ENCODE results near the gene CFLAR.

DNA sequence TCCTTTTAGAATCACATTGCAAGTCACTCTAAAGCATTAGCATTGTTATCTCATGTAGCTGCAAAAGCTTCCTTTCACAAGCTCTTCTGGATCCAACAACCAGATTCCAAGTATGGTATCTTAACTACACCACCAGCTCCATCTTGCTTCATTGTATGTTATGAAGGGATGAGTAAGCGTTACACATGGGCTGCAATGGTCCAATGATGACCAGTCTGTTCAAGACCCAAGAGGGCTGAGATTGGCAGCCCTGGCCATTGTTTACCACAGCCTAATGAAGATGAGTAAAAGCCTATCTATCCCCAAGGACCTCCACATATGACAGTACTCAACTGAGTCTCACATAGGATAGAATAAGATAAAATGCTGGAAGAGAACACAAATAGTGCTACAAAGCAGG is 6.3 kb downstream of the CFLAR start:
- TF ChIP-seq RBAK (CRISPR knock-in tag; IDR thresholded peaks at IDR 0.05): no peak
- TF ChIP-seq YY1 (IDR thresholded peaks at IDR 0.05; ENCODE audit: insufficient read depth, insufficient replicate concordance, low read depth, low read length): no peak
- no peak for TF ChIP-seq MAFF (IDR thresholded peaks at IDR 0.05; ENCODE audit: low read depth, low read length)
- TF ChIP-seq REST (IDR thresholded peaks at IDR 0.05; ENCODE audit: borderline replicate concordance in 1 of 2, low read depth in 1 of 2, low read length in 2 of 2): no peak
- TF ChIP-seq, protein P1, sequence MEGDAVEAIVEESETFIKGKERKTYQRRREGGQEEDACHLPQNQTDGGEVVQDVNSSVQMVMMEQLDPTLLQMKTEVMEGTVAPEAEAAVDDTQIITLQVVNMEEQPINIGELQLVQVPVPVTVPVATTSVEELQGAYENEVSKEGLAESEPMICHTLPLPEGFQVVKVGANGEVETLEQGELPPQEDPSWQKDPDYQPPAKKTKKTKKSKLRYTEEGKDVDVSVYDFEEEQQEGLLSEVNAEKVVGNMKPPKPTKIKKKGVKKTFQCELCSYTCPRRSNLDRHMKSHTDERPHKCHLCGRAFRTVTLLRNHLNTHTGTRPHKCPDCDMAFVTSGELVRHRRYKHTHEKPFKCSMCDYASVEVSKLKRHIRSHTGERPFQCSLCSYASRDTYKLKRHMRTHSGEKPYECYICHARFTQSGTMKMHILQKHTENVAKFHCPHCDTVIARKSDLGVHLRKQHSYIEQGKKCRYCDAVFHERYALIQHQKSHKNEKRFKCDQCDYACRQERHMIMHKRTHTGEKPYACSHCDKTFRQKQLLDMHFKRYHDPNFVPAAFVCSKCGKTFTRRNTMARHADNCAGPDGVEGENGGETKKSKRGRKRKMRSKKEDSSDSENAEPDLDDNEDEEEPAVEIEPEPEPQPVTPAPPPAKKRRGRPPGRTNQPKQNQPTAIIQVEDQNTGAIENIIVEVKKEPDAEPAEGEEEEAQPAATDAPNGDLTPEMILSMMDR (CRISPR knock-in tag; IDR thresholded peaks at IDR 0.05): no peak
